GM20000 (cell line): ENCODE data around the gene HES4.

Experiments used
- DNase-seq: peaks from one replicate; pipeline ENCODE4 v3.0.0; 2012; ENCODE audit warnings: low spot score
- TF ChIP-seq, protein P1 (sequence below): IDR thresholded peaks from 2 replicates; pipeline ENCODE4 v1.5.1; 2012; ENCODE audit warnings: mild to moderate bottlenecking, control low read depth; ENCODE audit errors: extremely low read depth, missing control alignments

HES4 gene

DNA sequence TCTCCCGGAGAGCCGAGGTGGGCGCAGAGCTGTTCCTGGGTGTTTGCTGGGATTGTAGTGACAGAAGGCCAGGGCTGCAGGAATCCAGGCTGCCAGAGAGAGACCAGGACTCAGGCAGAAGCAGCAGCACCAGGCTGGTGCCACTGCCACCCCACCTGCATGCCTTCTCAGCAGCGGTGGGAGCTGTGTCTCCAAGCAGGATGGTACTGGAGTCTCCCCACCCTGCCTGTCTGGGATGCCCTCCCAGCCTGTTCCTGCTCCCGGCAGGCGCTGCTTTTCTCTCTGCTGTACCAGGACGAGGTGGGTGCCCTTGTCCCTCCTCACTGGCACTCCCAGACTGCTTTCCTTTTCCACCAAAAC is 4.5 kb upstream of the HES4 start:
- TF ChIP-seq, protein P1, sequence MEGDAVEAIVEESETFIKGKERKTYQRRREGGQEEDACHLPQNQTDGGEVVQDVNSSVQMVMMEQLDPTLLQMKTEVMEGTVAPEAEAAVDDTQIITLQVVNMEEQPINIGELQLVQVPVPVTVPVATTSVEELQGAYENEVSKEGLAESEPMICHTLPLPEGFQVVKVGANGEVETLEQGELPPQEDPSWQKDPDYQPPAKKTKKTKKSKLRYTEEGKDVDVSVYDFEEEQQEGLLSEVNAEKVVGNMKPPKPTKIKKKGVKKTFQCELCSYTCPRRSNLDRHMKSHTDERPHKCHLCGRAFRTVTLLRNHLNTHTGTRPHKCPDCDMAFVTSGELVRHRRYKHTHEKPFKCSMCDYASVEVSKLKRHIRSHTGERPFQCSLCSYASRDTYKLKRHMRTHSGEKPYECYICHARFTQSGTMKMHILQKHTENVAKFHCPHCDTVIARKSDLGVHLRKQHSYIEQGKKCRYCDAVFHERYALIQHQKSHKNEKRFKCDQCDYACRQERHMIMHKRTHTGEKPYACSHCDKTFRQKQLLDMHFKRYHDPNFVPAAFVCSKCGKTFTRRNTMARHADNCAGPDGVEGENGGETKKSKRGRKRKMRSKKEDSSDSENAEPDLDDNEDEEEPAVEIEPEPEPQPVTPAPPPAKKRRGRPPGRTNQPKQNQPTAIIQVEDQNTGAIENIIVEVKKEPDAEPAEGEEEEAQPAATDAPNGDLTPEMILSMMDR: no peak
- peak; percentile 21 for DNase-seq

DNA sequence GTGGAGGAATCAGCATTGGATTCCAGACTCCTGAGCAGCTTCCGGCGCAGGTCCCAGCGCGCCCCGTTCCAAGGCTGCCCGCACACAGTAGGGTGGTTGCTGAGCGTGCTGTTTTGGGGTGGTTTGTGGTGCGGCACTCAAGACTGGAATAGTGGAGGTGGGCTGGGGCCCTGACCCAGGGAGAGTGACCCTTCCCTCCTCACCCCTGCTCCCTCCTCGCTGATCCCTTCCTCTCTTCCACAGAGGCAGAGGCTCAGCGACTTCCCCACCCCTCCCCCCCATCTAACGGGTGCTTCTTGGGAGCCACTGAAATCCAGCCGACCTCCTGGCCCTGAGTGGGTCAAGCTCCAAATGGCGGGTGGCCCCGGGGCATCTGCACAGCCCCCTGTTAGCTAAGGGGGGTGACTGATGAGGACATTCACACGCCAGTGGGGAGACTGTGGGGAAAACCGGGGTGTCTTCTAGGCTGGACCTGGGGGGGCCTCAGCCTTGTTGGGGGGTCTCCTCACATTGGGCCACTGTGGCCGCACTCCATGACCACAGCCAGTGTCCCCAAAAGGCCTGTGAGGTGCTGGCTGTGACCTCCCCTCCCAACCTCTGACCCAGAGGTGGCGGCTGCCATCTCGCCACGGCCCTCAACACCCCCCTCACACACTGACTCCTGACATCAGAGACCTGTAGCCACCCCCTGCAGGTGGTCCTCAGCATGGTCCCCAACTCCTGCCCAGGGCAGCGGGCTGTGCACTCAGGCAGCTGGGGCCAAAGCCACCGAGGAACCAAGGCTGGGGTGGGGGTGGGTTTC is 3.9 kb upstream of the HES4 start:
- DNase-seq: peak; percentile 26
- TF ChIP-seq, protein P1: no peak

DNA sequence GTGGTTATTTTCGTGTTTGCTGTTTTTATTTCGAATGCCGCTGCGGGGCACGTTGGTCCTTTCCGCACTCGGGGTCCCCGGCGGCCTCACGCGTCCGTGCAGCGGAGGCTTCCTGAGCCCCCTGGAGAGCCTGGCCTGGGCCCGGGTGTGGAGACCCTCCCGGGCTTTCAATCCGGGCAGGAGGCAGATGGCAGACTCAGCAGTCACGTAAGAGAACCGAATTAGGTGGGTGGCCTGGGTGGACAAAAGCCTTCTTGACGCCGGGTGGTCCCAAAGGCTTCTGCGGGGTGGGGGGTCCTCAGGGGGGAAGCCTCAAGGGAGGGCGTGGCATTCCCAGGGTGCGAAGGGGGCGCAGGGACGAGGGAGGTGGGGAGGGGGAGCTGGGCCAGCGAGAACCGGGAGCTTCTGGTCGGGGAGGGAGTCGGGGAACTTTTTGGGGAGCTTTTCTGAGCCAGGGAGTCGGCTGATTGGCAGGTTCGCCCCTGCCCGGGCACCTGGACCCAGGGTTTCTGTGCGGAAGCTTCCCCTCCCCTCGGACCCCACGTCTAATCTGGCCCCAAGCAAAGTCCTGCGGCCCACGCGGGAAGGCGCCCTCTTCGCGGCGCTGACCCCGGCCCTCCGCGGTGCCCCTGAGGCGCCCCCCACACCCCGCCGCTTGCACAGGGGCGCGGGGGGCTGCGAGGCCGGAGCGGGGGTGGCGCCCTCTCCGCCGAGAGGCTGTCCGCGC is 1.3 kb upstream of the HES4 start:
- TF ChIP-seq, protein P1: no peak
- peak; percentile 63 for DNase-seq

DNA sequence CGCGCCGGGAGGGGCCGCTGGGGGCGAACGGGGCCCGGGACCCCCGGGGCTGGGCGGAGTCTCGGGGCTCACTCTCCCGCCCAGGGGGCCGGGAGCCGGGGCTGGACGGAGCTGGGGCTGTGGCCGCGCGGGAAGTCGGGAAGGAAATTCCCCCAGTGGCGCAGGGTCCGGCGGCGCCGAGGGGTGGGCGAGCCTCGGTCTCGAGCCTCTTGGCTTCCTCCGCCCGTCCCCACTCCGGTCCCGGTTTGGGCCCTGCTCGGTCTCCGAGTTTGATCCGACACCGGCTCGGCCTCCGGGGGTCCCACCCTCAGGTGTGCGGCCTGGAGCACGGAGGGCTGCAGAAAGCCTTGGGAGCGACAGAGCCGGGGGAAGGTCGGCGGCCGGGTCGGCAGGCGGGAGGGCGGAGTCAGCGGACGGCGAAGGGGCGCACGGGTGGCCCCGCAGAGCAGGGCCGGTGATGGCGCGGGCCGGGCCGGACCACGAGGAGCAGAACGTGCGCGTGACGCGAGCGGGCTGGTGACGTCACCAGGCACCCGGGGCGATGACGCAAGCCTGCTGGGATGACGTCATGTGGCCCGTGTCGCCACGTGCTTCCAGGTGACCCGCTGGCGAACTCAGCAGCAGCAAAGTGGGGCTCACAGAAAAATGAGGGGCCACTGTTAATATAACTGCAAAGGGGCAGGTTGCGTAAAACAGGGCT is 610 bp upstream of the HES4 start:
- TF ChIP-seq, protein P1: no peak
- DNase-seq: peak; percentile 93

DNA sequence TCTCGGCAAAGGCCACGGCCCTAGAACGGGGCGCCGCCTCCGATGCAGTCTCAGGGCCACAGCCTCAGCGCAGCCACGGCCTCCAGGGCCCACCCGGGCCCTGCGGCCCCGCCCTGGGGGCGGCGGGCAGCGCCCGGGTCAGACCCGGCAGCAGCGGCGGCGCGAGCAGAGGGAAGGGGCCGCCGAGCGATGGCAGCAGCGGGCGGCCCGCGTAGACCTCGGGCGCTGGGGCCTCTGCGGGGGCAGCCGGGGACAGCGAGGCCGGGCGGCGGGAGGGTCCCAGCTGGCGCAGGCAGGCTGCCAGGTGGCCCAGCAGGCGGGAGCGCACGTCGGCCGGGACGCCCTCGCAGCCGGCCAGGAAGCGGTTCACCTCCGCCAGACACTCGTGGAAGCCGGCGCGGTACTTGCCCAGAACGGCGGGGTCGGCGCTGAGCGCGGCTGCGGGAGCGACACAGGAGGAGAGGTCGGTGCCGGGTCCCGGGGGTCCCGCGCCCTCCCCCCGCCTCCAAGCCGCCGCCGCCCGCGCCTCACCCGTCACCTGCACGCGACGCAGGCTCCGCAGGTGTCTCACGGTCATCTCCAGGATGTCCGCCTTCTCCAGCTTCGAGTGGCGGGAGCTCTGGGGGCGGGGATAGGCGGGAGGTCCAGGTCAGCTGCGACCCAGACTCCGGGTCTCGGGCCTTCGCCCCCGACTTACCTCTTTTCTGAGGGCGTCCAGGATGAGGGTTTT is 737 bp downstream of the HES4 start:
- TF ChIP-seq, protein P1: no peak
- peak; percentile 72 for DNase-seq

DNA sequence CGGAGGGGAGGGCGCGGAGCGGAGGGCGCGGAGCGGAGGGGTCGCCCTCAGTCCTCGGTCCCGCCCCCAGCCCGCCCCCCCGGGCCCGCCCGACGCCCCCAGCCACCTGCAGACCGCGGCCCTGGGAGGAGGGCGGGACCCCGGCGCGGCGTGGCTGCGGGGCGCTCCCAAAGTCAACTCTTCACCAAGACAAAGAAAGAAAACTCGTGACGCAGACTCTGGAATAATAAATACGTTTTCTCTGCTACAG is 1.2 kb downstream of the HES4 start:
- no peak for DNase-seq
- TF ChIP-seq, protein P1: no peak
